PC-3 (cell line): ENCODE results near the gene SLC45A1.

Source experiments
- EZH2 ChIP-seq: fragments of 300-600 bp; sonication (generic); IDR thresholded peaks from one replicate; pipeline ENCODE4 v1.6.1; 2017; ENCODE audit warnings: antibody characterized with exemption, mild to moderate bottlenecking, low read length; ENCODE audit not compliant: unreplicated experiment
- TF ChIP-seq, protein P1 (sequence below): fragments of 300-600 bp; sonication (generic); conservative IDR thresholded peaks from 2 replicates; pipeline ENCODE4 v1.5.1; 2017; ENCODE audit warnings: antibody characterized with exemption, low read depth, mild to moderate bottlenecking, low read length

- TF ChIP-seq, protein P1, sequence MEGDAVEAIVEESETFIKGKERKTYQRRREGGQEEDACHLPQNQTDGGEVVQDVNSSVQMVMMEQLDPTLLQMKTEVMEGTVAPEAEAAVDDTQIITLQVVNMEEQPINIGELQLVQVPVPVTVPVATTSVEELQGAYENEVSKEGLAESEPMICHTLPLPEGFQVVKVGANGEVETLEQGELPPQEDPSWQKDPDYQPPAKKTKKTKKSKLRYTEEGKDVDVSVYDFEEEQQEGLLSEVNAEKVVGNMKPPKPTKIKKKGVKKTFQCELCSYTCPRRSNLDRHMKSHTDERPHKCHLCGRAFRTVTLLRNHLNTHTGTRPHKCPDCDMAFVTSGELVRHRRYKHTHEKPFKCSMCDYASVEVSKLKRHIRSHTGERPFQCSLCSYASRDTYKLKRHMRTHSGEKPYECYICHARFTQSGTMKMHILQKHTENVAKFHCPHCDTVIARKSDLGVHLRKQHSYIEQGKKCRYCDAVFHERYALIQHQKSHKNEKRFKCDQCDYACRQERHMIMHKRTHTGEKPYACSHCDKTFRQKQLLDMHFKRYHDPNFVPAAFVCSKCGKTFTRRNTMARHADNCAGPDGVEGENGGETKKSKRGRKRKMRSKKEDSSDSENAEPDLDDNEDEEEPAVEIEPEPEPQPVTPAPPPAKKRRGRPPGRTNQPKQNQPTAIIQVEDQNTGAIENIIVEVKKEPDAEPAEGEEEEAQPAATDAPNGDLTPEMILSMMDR: no peak
- no peak for TF ChIP-seq EZH2
Measured at GRCh38 chr1:8329858-8330257, 11.9 kb downstream of the SLC45A1 start.
